Thymus (tissue), 11 donors: Measurements from ENCODE around the gene SETD2. TPM values are rescaled to one million over a fixed set of nuclear protein-coding genes. Genes with fewer than 3 reads are reported as not detected.

Experiments
- DNase-seq, 9 donors: peaks; one replicate each; pipeline ENCODE4 v3.0.0-alpha.2; 2013; ENCODE audit warnings: low spot score in 9 of 9, low read depth in 6 of 9, missing footprints in 1 of 9
- H3K27ac ChIP-seq, 2 donors: one replicate each; pipeline ENCODE4 v1.5.1; 2013; ENCODE audit warnings: control low read depth in 1 of 2, low read depth in 1 of 2, low read length in 1 of 2, mild to moderate bottlenecking in 1 of 2, moderate library complexity in 1 of 2
- H3K27me3 ChIP-seq, 2 donors: one replicate each; pipeline ENCODE4 v1.5.1; 2013; ENCODE audit warnings: low read length in 1 of 2; ENCODE audit not compliant: control insufficient read depth in 2 of 2, insufficient read depth in 1 of 2
- H3K36me3 ChIP-seq, 2 donors: one replicate each; pipeline ENCODE4 v1.5.1; 2013; ENCODE audit warnings: low read length in 1 of 2, mild to moderate bottlenecking in 1 of 2, moderate library complexity in 1 of 2; ENCODE audit not compliant: control insufficient read depth in 2 of 2, insufficient read depth in 2 of 2
- H3K4me1 ChIP-seq, 2 donors: one replicate each; pipeline ENCODE4 v1.5.1; 2013; ENCODE audit warnings: low read length in 2 of 2; ENCODE audit not compliant: control insufficient read depth in 2 of 2, insufficient read depth in 2 of 2
- H3K4me3 ChIP-seq, 2 donors: one replicate each; pipeline ENCODE4 v1.5.1; 2013; ENCODE audit warnings: low read length in 2 of 2, control low read depth in 1 of 2, mild to moderate bottlenecking in 1 of 2
- H3K9me3 ChIP-seq, 2 donors: one replicate each; pipeline ENCODE4 v1.5.1; 2013; ENCODE audit warnings: low read length in 1 of 2, mild to moderate bottlenecking in 1 of 2; ENCODE audit not compliant: control insufficient read depth in 2 of 2, insufficient read depth in 1 of 2
- WGBS: extraction: QIAGEN DNeasy Blood & Tissue Kit; methylation state at CpG from one replicate; pipeline ENCODE4 v1.1.7; 2013; 5-methylcytosine and 5-hydroxymethylcytosine counted together
- polyA plus RNA-seq: library from polyadenylated mRNA; stranded (reverse); fragments of 200-250 nt; gene quantifications from one replicate; pipeline ENCODE4 v1.2.3, GENCODE V29; 2013
- total RNA-seq: library from RNA; stranded (reverse); fragments of 120-200 nt; gene quantifications from one replicate; pipeline ENCODE4 v1.2.4, GENCODE V29; 2013
- donor health status: healthy.

SETD2 gene
- total and polyA plus RNA-seq, 2 donors = 20.5 to 33.7 TPM

GRCh38 chr3:46986055-46986730, 177.7 kb downstream of the SETD2 start:
- peak in 1 of 9 donors; percentile 63 for DNase-seq
- Histone ChIP-seq H3K36me3 (peaks cover 2 to 21% of the 10 kb centered on the region in 2 donors), H3K27me3 (no peaks in the 10 kb centered on the region), H3K4me3 (no peak overlapping the region), H3K27ac (peak overlapping the region; percentile 42 to 86), H3K9me3 (peaks cover 0 to 9% of the 10 kb centered on the region in 2 donors), H3K4me1 (peaks cover 35 to 79% of the 10 kb centered on the region in 2 donors)
- 75% methylated on average over 4 of the region's 4 CpGs for WGBS

- peaks cover 0 to 15% of the 10 kb centered on the region in 2 donors for H3K36me3 ChIP-seq
- no peak for DNase-seq
- no peak overlapping the region for H3K4me3 ChIP-seq
- H3K4me1 ChIP-seq = peaks cover 37 to 84% of the 10 kb centered on the region in 2 donors
- no peaks in the 10 kb centered on the region for H3K27me3 ChIP-seq
- WGBS = 97% methylated on average over 5 of the region's 5 CpGs
- peaks cover 0 to 9% of the 10 kb centered on the region in 2 donors for H3K9me3 ChIP-seq
- peak overlapping the region in 1 of 2 donors; percentile 4 for H3K27ac ChIP-seq
These were observed 178.3 kb downstream of the SETD2 start for GRCh38 chr3:46985588-46985987.

GRCh38 chr3:46984591-46985459, 179.1 kb downstream of the SETD2 start:
- H3K9me3 ChIP-seq = peaks cover 0 to 9% of the 10 kb centered on the region in 2 donors
- H3K4me1 ChIP-seq = peaks cover 40 to 91% of the 10 kb centered on the region in 2 donors
- H3K36me3 ChIP-seq = peaks cover 0 to 14% of the 10 kb centered on the region in 2 donors
- H3K27ac ChIP-seq = no peak overlapping the region
- DNase-seq = no peak
- no peak overlapping the region for H3K4me3 ChIP-seq
- H3K27me3 ChIP-seq = no peaks in the 10 kb centered on the region
- WGBS = 95% methylated on average over 11 of the region's 11 CpGs

GRCh38 chr3:46982546-46982945, 181.4 kb downstream of the SETD2 start:
- Histone ChIP-seq H3K4me1 (peaks cover 46 to 86% of the 10 kb centered on the region in 2 donors), H3K27ac (no peak overlapping the region), H3K9me3 (peaks cover 0 to 9% of the 10 kb centered on the region in 2 donors), H3K36me3 (peaks cover 0 to 7% of the 10 kb centered on the region in 2 donors), H3K27me3 (no peaks in the 10 kb centered on the region), H3K4me3 (no peak overlapping the region)
- 95% methylated on average over 2 of the region's 2 CpGs for WGBS
- DNase-seq = no peak

GRCh38 chr3:46981932-46982471, 181.9 kb downstream of the SETD2 start:
- DNase-seq = peak in 1 of 9 donors; percentile 45
- H3K9me3 ChIP-seq = peaks cover 0 to 5% of the 10 kb centered on the region in 2 donors
- H3K4me1 ChIP-seq = peaks cover 44 to 85% of the 10 kb centered on the region in 2 donors
- H3K36me3 ChIP-seq = peaks cover 0 to 7% of the 10 kb centered on the region in 2 donors
- 45% methylated on average over 5 of the region's 5 CpGs for WGBS
- no peak overlapping the region for H3K4me3 ChIP-seq
- H3K27me3 ChIP-seq = no peaks in the 10 kb centered on the region
- peak overlapping the region in 1 of 2 donors; percentile 71 for H3K27ac ChIP-seq

- Histone ChIP-seq H3K27me3 (no peaks in the 10 kb centered on the region), H3K4me1 (peaks cover 31 to 79% of the 10 kb centered on the region in 2 donors), H3K27ac (peak overlapping the region; percentile 55 to 93), H3K9me3 (peaks cover 0 to 4% of the 10 kb centered on the region in 2 donors), H3K36me3 (peaks cover 0 to 2% of the 10 kb centered on the region in 2 donors), H3K4me3 (peak overlapping the region; percentile 63 to 84)
- no peak for DNase-seq
- WGBS = 3% methylated on average over 40 of the region's 40 CpGs
These were observed 183.9 kb downstream of the SETD2 start for GRCh38 chr3:46979958-46980497.

GRCh38 chr3:46978985-46979944, 184.6 kb downstream of the SETD2 start, which contains the start of gene NBEAL2:
Gene NBEAL2, plus strand, starts transcription at chr3:46979666. Its CDS starts 196 bp downstream, at chr3:46979862.
- peak; percentile 63 to 95 (median 81) for DNase-seq
- WGBS = under 1% methylated on average over 73 of the region's 73 CpGs
- no peaks in the 10 kb centered on the region for H3K27me3 ChIP-seq
- peak within 1 kb of the TSS; percentile 71 to 84 for H3K4me3 ChIP-seq
- H3K36me3 ChIP-seq = peaks cover 0 to 7% of the 10 kb centered on the region in 2 donors
- H3K27ac ChIP-seq = peak within 1 kb of the TSS; percentile 86 to 93
- peaks cover 0 to 4% of the 10 kb centered on the region in 2 donors for H3K9me3 ChIP-seq
- peaks cover 31 to 78% of the 10 kb centered on the region in 2 donors for H3K4me1 ChIP-seq

GRCh38 chr3:46978381-46978780, 185.5 kb downstream of the SETD2 start:
- no peak for DNase-seq
- peak overlapping the region in 1 of 2 donors; percentile 86 for H3K27ac ChIP-seq
- H3K9me3 ChIP-seq = peaks cover 0 to 4% of the 10 kb centered on the region in 2 donors
- peaks cover 0 to 11% of the 10 kb centered on the region in 2 donors for H3K36me3 ChIP-seq
- H3K4me3 ChIP-seq = no peak overlapping the region
- peaks cover 31 to 74% of the 10 kb centered on the region in 2 donors for H3K4me1 ChIP-seq
- WGBS = 96% methylated on average over 9 of the region's 9 CpGs
- H3K27me3 ChIP-seq = no peaks in the 10 kb centered on the region
